Measurements from ENCODE around the gene TRIP13. TPM values are rescaled to one million over a fixed set of nuclear protein-coding genes. Genes with fewer than 3 reads are reported as not detected.
A peak's percentile ranks its signal among the peaks of the same experiment; 100 is the strongest.

Gene TRIP13
- total RNA-seq, 2 donors from 2014 or later: 21.9 to 32.4 TPM

GRCh38 chr5:882253-883183 lies 10.2 kb upstream of the TRIP13 start:
- H3K4me3 Mint-ChIP-seq: no peak overlapping the region
- Histone ChIP-seq H3K27me3 (ENCODE audit: control insufficient read depth, insufficient read depth, low read length, poor library complexity, severe bottlenecking) (no peaks in the 10 kb centered on the region), H3K36me3 (ENCODE audit: control insufficient read depth, insufficient read depth, low read length) (peaks cover 76% of the 10 kb centered on the region), H3K9ac (ENCODE audit: extremely low read depth, low read length, poor library complexity, severe bottlenecking) (no peak overlapping the region), H3K4me3 (ENCODE audit: low read length) (no peak overlapping the region), H3K27ac (ENCODE audit: low read depth, low read length) (no peak overlapping the region), H3K4me1 (ENCODE audit: control insufficient read depth, insufficient read depth, low read length) (no peaks in the 10 kb centered on the region), H3K9me3 (ENCODE audit: control insufficient read depth, low read length) (no peaks in the 10 kb centered on the region)
- peaks cover 79% of the 10 kb centered on the region for H3K36me3 Mint-ChIP-seq (ENCODE audit: low read depth)
- H3K27ac Mint-ChIP-seq: peak overlapping the region; percentile 8
- no peaks in the 10 kb centered on the region for H3K4me1 Mint-ChIP-seq
- 96 to 100% methylated on average over 15 to 33 of the region's 33 CpGs for WGBS, 2 experiments (ENCODE audit: insufficient coverage in 1 of 2, insufficient read length in 1 of 2)
- H3K9me3 Mint-ChIP-seq: no peaks in the 10 kb centered on the region
- no peak for DNase-seq
- TF ChIP-seq CTCF (conservative IDR thresholded peaks at IDR 0.05): no peak
- H3K27me3 Mint-ChIP-seq (ENCODE audit: insufficient read depth): no peaks in the 10 kb centered on the region

- H3K36me3 ChIP-seq (ENCODE audit: control insufficient read depth, insufficient read depth, low read length): peaks cover 80% of the 10 kb centered on the region
- TF ChIP-seq CTCF (conservative IDR thresholded peaks at IDR 0.05): no peak
- H3K27ac ChIP-seq (ENCODE audit: low read depth, low read length): no peak overlapping the region
- DNase-seq: no peak
- Mint-ChIP-seq H3K27ac (no peak overlapping the region), H3K36me3 (ENCODE audit: low read depth) (peaks cover 81% of the 10 kb centered on the region), H3K9me3 (no peaks in the 10 kb centered on the region), H3K27me3 (ENCODE audit: insufficient read depth) (no peaks in the 10 kb centered on the region), H3K4me1 (no peaks in the 10 kb centered on the region), H3K4me3 (no peak overlapping the region)
- H3K9me3 ChIP-seq (ENCODE audit: control insufficient read depth, low read length): no peaks in the 10 kb centered on the region
- H3K4me1 ChIP-seq (ENCODE audit: control insufficient read depth, insufficient read depth, low read length): no peaks in the 10 kb centered on the region
- H3K9ac ChIP-seq (ENCODE audit: extremely low read depth, low read length, poor library complexity, severe bottlenecking): no peak overlapping the region
- no peak overlapping the region for H3K4me3 ChIP-seq (ENCODE audit: low read length)
- no peaks in the 10 kb centered on the region for H3K27me3 ChIP-seq (ENCODE audit: control insufficient read depth, insufficient read depth, low read length, poor library complexity, severe bottlenecking)
- 97 to 98% methylated on average over 21 to 29 of the region's 29 CpGs for WGBS, 2 experiments (ENCODE audit: insufficient coverage in 1 of 2, insufficient read length in 1 of 2)
Observed at GRCh38 chr5:883475-884181, 9.1 kb upstream of the TRIP13 start.

GRCh38 chr5:884345-885126 lies 8.1 kb upstream of the TRIP13 start:
- Histone ChIP-seq H3K9ac (ENCODE audit: extremely low read depth, low read length, poor library complexity, severe bottlenecking) (no peak overlapping the region), H3K4me3 (ENCODE audit: low read length) (no peak overlapping the region), H3K36me3 (ENCODE audit: control insufficient read depth, insufficient read depth, low read length) (peaks cover 89% of the 10 kb centered on the region), H3K9me3 (ENCODE audit: control insufficient read depth, low read length) (no peaks in the 10 kb centered on the region), H3K27ac (ENCODE audit: low read depth, low read length) (no peak overlapping the region), H3K27me3 (ENCODE audit: control insufficient read depth, insufficient read depth, low read length, poor library complexity, severe bottlenecking) (no peaks in the 10 kb centered on the region), H3K4me1 (ENCODE audit: control insufficient read depth, insufficient read depth, low read length) (no peaks in the 10 kb centered on the region)
- Mint-ChIP-seq H3K27ac (no peak overlapping the region), H3K4me3 (no peak overlapping the region), H3K27me3 (ENCODE audit: insufficient read depth) (no peaks in the 10 kb centered on the region), H3K4me1 (no peaks in the 10 kb centered on the region), H3K9me3 (no peaks in the 10 kb centered on the region), H3K36me3 (ENCODE audit: low read depth) (peaks cover 90% of the 10 kb centered on the region)
- no peak for DNase-seq
- no peak for TF ChIP-seq CTCF (conservative IDR thresholded peaks at IDR 0.05)
- 94 to 96% methylated on average over 11 to 16 of the region's 16 CpGs for WGBS, 2 experiments (ENCODE audit: insufficient coverage in 1 of 2, insufficient read length in 1 of 2)
